ENCODE measurements around the gene TM4SF5.
A peak's percentile ranks its signal among the peaks of the same experiment; 100 is the strongest.

TM4SF5 gene

GRCh38 chr17:4786106-4786511 lies 14.4 kb downstream of the TM4SF5 start, which contains the start of gene VMO1:
Gene VMO1 (minus strand): TSS chr17:4786364. CDS start chr17:4786352, 12 bp downstream.
- no peak for FAIRE-seq
- no peak for TF ChIP-seq SPI1 (IDR thresholded peaks at IDR 0.05; ENCODE audit: low read depth, low read length)
- no peak for TF ChIP-seq POU2F2 (IDR thresholded peaks at IDR 0.05; ENCODE audit: low read depth, low read length)
- no peak for TF ChIP-seq PAX5 (IDR thresholded peaks at IDR 0.05; ENCODE audit: insufficient read depth, low read length, severe bottlenecking)
- TF ChIP-seq POLR2A (IDR thresholded peaks at IDR 0.05; ENCODE audit: low read depth, low read length) = no peak
- TF ChIP-seq POLR2AphosphoS5 (IDR thresholded peaks at IDR 0.05; ENCODE audit: low read depth, low read length) = no peak
- no peak for TF ChIP-seq TAF1 (IDR thresholded peaks at IDR 0.05; ENCODE audit: low read depth, low read length)
- no peak for DNase-seq (ENCODE audit: insufficient read length, low spot score)

GRCh38 chr17:4786516-4786915 lies 14.8 kb downstream of the TM4SF5 start:
- FAIRE-seq (no peak), DNase-seq (ENCODE audit: insufficient read length, low spot score) (no peak)
- TF ChIP-seq SPI1 (IDR thresholded peaks at IDR 0.05; ENCODE audit: low read depth, low read length) (no peak), POU2F2 (IDR thresholded peaks at IDR 0.05; ENCODE audit: low read depth, low read length) (no peak), PAX5 (IDR thresholded peaks at IDR 0.05; ENCODE audit: insufficient read depth, low read length, severe bottlenecking) (no peak), POLR2A (IDR thresholded peaks at IDR 0.05; ENCODE audit: low read depth, low read length) (no peak)

DNA sequence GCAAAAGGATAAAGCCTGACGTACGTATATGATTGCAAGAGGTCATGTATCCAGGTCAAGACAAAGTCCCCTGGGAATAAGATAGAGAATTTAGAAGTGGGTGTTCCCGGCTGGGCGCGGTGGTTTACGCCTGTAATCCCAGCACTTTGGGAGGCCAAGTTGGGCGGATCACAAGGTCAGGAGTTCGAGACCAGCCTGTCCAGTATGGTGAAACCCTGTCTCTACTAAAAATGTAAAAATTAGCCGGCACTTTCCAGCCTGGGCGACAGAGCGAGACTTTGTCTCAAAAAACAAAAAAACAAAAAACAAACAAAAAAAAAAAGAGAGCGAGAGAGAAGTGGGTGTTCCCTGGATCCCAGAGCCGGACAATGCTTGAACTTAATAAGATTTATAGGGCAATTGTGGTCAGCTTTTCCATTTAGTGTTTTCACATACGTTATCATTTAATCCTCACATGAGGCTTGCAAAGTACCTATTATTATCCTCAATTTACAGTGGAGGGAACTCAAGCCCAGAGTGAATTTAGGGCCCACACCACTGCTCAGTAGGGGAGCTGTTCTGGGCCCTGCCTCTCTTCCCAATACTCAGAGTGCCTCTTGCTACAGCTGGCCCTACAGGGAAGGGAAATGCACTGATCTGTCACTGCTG lies 16.6 kb downstream of the TM4SF5 start:
- FAIRE-seq = no peak
- TF ChIP-seq TAF1 (IDR thresholded peaks at IDR 0.05; ENCODE audit: low read depth, low read length) = no peak
- no peak for TF ChIP-seq POLR2A (IDR thresholded peaks at IDR 0.05; ENCODE audit: low read depth, low read length)
- no peak for TF ChIP-seq POU2F2 (IDR thresholded peaks at IDR 0.05; ENCODE audit: low read depth, low read length)
- no peak for TF ChIP-seq POLR2AphosphoS5 (IDR thresholded peaks at IDR 0.05; ENCODE audit: low read depth, low read length)
- no peak for TF ChIP-seq PAX5 (IDR thresholded peaks at IDR 0.05; ENCODE audit: insufficient read depth, low read length, severe bottlenecking)
- no peak for TF ChIP-seq SPI1 (IDR thresholded peaks at IDR 0.05; ENCODE audit: low read depth, low read length)
- no peak for DNase-seq (ENCODE audit: insufficient read length, low spot score)

DNA sequence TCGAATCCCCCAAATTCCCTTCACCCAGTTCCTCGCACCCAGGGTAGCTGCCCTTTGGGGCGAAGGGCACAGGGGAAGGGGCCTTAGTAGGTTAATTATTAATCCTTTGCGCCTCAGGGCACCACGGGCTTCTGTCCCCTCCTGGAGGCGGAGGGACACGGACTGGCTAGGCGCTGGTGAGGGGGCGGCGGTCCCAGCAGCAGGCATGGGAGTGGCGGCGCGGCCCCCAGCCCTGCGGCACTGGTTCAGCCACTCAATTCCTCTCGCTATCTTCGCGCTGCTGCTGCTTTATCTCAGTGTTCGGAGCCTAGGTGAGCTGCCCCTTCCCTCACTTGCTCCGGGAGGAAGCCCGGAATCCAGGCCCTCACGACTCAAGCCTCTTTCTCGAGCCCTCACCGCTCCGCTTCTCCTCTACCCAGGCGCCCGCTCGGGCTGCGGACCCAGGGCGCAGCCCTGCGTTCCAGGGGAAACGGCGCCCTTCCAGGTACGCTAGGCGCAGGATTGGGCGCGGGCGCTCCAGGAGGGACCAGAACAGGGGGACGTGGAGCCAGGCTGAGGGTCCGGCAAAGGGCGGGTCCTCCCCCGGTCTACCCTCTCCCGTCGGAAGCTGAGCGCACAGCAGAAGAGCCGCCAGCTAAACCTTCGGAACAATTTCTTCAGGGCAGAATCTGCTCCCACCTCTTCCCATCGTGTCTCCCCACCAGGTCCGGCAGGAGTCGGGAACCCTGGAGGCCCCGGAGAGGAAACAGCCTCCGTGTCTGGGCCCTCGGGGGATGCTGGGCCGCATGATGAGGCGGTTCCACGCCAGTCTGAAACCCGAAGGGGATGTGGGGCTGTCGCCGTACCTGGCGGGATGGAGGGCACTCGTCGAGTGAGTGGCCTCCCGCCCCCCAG lies 17.4 kb downstream of the TM4SF5 start, which contains the start of gene GLTPD2:
Gene GLTPD2, plus strand, starts transcription at position 158 of the 894 bp plus-strand sequence. Its CDS starts 48 bp downstream, at position 206.
- DNase-seq (ENCODE audit: insufficient read length, low spot score) (no peak), FAIRE-seq (peak; percentile 31)
- TF ChIP-seq POLR2AphosphoS5 (IDR thresholded peaks at IDR 0.05; ENCODE audit: low read depth, low read length) = no peak
- TF ChIP-seq POLR2A (IDR thresholded peaks at IDR 0.05; ENCODE audit: low read depth, low read length) = no peak
- TF ChIP-seq POU2F2 (IDR thresholded peaks at IDR 0.05; ENCODE audit: low read depth, low read length) = no peak
- no peak for TF ChIP-seq TAF1 (IDR thresholded peaks at IDR 0.05; ENCODE audit: low read depth, low read length)
- no peak for TF ChIP-seq PAX5 (IDR thresholded peaks at IDR 0.05; ENCODE audit: insufficient read depth, low read length, severe bottlenecking)
- TF ChIP-seq SPI1 (IDR thresholded peaks at IDR 0.05; ENCODE audit: low read depth, low read length) = no peak

GRCh38 chr17:4789701-4789950 lies 17.9 kb downstream of the TM4SF5 start:
- DNase-seq (ENCODE audit: insufficient read length, low spot score) = no peak
- TF ChIP-seq POU2F2 (IDR thresholded peaks at IDR 0.05; ENCODE audit: low read depth, low read length) = no peak
- no peak for TF ChIP-seq PAX5 (IDR thresholded peaks at IDR 0.05; ENCODE audit: insufficient read depth, low read length, severe bottlenecking)
- TF ChIP-seq TAF1 (IDR thresholded peaks at IDR 0.05; ENCODE audit: low read depth, low read length) = no peak
- no peak for TF ChIP-seq POLR2A (IDR thresholded peaks at IDR 0.05; ENCODE audit: low read depth, low read length)
- no peak for TF ChIP-seq POLR2AphosphoS5 (IDR thresholded peaks at IDR 0.05; ENCODE audit: low read depth, low read length)
- TF ChIP-seq SPI1 (IDR thresholded peaks at IDR 0.05; ENCODE audit: low read depth, low read length) = no peak
- no peak for FAIRE-seq

GRCh38 chr17:4789951-4790704 lies 18.4 kb downstream of the TM4SF5 start:
- peak; percentile 96 for FAIRE-seq
- DNase-seq (ENCODE audit: insufficient read length, low spot score) = peak; percentile 96
- TF ChIP-seq POU2F2 (IDR thresholded peaks at IDR 0.05; ENCODE audit: low read depth, low read length) (no peak), TAF1 (IDR thresholded peaks at IDR 0.05; ENCODE audit: low read depth, low read length) (no peak), POLR2AphosphoS5 (IDR thresholded peaks at IDR 0.05; ENCODE audit: low read depth, low read length) (no peak), SPI1 (IDR thresholded peaks at IDR 0.05; ENCODE audit: low read depth, low read length) (no peak), PAX5 (IDR thresholded peaks at IDR 0.05; ENCODE audit: insufficient read depth, low read length, severe bottlenecking) (no peak), POLR2A (IDR thresholded peaks at IDR 0.05; ENCODE audit: low read depth, low read length) (no peak)

DNA sequence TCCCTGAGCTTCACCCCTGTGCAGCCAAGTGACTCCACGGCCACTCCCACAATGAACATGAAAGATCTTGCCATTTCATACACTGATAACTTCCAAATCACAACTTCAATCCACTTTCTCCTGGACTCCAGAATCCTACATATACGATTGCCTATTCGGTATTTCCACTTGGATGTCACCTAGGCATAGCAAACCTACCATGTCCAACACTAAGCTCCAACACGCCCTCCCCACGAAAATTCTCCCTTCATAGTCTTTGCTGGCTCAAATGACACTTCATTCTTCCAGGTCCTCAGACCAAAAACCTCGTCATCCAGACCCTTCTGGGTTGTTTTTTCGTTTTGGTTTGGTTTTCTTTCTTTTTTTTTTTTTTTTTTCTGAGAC lies 19.0 kb downstream of the TM4SF5 start:
- no peak for DNase-seq (ENCODE audit: insufficient read length, low spot score)
- TF ChIP-seq TAF1 (IDR thresholded peaks at IDR 0.05; ENCODE audit: low read depth, low read length) (no peak), PAX5 (IDR thresholded peaks at IDR 0.05; ENCODE audit: insufficient read depth, low read length, severe bottlenecking) (no peak), POU2F2 (IDR thresholded peaks at IDR 0.05; ENCODE audit: low read depth, low read length) (no peak), POLR2AphosphoS5 (IDR thresholded peaks at IDR 0.05; ENCODE audit: low read depth, low read length) (no peak), POLR2A (IDR thresholded peaks at IDR 0.05; ENCODE audit: low read depth, low read length) (no peak), SPI1 (IDR thresholded peaks at IDR 0.05; ENCODE audit: low read depth, low read length) (no peak)
- no peak for FAIRE-seq

GRCh38 chr17:4795168-4795567 lies 23.5 kb downstream of the TM4SF5 start:
- FAIRE-seq = no peak
- no peak for TF ChIP-seq POLR2AphosphoS5 (IDR thresholded peaks at IDR 0.05; ENCODE audit: low read depth, low read length)
- no peak for TF ChIP-seq POLR2A (IDR thresholded peaks at IDR 0.05; ENCODE audit: low read depth, low read length)
- no peak for TF ChIP-seq TAF1 (IDR thresholded peaks at IDR 0.05; ENCODE audit: low read depth, low read length)
- no peak for TF ChIP-seq SPI1 (IDR thresholded peaks at IDR 0.05; ENCODE audit: low read depth, low read length)
- no peak for TF ChIP-seq POU2F2 (IDR thresholded peaks at IDR 0.05; ENCODE audit: low read depth, low read length)
- TF ChIP-seq PAX5 (IDR thresholded peaks at IDR 0.05; ENCODE audit: insufficient read depth, low read length, severe bottlenecking) = no peak
- DNase-seq (ENCODE audit: insufficient read length, low spot score) = no peak

DNA sequence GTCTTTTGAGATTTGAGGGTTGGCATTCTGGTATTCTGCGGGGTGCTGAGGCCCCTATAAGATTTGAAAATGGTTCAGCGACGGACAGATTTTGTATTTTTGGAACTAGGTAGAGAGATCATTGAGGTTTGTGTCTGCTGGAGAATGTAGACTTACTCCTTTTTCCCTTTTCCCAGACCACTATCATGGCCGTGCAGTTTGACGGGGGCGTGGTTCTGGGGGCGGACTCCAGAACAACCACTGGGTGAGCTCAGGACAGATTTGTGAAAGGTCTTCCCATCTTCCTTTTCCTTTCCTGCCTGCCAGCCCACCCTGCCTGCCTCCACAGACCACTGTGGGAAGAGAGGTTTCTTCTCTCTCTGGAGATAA lies 24.9 kb downstream of the TM4SF5 start:
- FAIRE-seq = no peak
- DNase-seq (ENCODE audit: insufficient read length, low spot score) = no peak
- no peak for TF ChIP-seq POLR2A (IDR thresholded peaks at IDR 0.05; ENCODE audit: low read depth, low read length)
- no peak for TF ChIP-seq POU2F2 (IDR thresholded peaks at IDR 0.05; ENCODE audit: low read depth, low read length)
- TF ChIP-seq PAX5 (IDR thresholded peaks at IDR 0.05; ENCODE audit: insufficient read depth, low read length, severe bottlenecking) = no peak
- no peak for TF ChIP-seq POLR2AphosphoS5 (IDR thresholded peaks at IDR 0.05; ENCODE audit: low read depth, low read length)
- TF ChIP-seq SPI1 (IDR thresholded peaks at IDR 0.05; ENCODE audit: low read depth, low read length) = 0 out of 2 replicates have a peak, but pooled peaks have one; percentile 20
- no peak for TF ChIP-seq TAF1 (IDR thresholded peaks at IDR 0.05; ENCODE audit: low read depth, low read length)
